HAP-1 (cell line): Measurements from ENCODE around the gene RAD51B.
A peak's percentile ranks its signal among the peaks of the same experiment; 100 is the strongest.

Experiments used
- DNase-seq, 2 experiments: peaks; one replicate each; pipeline ENCODE4 v3.0.0-alpha.2; 2016 to 2020; ENCODE audit warnings: low spot score in 2 of 2
- H3K27me3 ChIP-seq: fragments of 250-450 bp; sonication (Bioruptor Pico); 2 replicates; pipeline ENCODE4 v1.5.1; 2020; ENCODE audit warnings: low read depth, mild to moderate bottlenecking, moderate library complexity
- H3K36me3 ChIP-seq: fragments of 250-450 bp; sonication (Bioruptor Pico); replicated peaks from 2 replicates; pipeline ENCODE4 v1.5.1; 2020; ENCODE audit warnings: mild to moderate bottlenecking
- H3K4me1 ChIP-seq: fragments of 250-450 bp; sonication (Bioruptor Pico); 2 replicates; pipeline ENCODE4 v1.5.1; 2020; ENCODE audit warnings: mild to moderate bottlenecking
- H3K4me3 ChIP-seq: fragments of 250-450 bp; sonication (Bioruptor Pico); 2 replicates; pipeline ENCODE4 v1.5.1; 2020; ENCODE audit warnings: mild to moderate bottlenecking, moderate library complexity
- H3K9me3 ChIP-seq: fragments of 250-450 bp; sonication (Bioruptor Pico); 2 replicates; pipeline ENCODE4 v1.5.1; 2020; ENCODE audit warnings: mild to moderate bottlenecking, moderate library complexity
- in situ Hi-C: fragments of 300-500 bp; cut with MboI; formaldehyde crosslinking; loops from 3 replicates; pipeline ENCODE4 v1.14.3; 2020; ENCODE audit warnings: low sequenced_read_pairs, inconsistent platforms, mixed read lengths

Gene RAD51B

GRCh38 chr14:68538639-68539038 is 719.1 kb downstream of the RAD51B start:
- H3K4me3 ChIP-seq, result no peak overlapping the region
- no peak for DNase-seq
- H3K9me3 ChIP-seq, result no peaks in the 10 kb centered on the region
- no peaks in the 10 kb centered on the region for H3K4me1 ChIP-seq
- in situ Hi-C loops, result no loop called here
- no peaks in the 10 kb centered on the region for H3K27me3 ChIP-seq
- no peaks in the 10 kb centered on the region for H3K36me3 ChIP-seq

DNA sequence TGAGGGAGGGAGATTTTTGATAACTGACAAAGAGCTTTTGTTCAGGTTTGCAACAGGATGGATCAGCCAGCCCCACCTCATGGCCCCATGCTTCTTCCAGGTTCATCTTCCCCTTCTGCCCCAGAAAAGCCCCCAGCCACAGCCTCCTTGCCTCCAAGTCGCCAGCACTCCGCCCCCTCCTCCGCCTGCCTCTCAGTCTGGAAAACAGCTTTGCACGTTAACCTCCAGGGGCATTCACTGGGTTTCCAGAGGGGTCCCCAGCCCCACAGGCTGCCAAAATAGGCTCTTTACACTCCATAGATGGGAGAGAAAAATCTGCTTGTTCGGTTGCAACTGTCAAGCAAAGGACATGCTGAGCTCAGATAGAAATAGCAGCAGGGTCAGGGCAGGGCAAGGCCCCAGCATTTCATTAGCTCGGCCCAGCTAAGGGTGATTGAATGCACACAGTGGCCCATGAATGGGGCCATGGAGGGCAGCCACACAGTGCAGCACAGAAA is 719.7 kb downstream of the RAD51B start:
- Histone ChIP-seq H3K4me3 (no peak overlapping the region), H3K36me3 (no peaks in the 10 kb centered on the region), H3K4me1 (no peaks in the 10 kb centered on the region), H3K27me3 (no peaks in the 10 kb centered on the region), H3K9me3 (no peaks in the 10 kb centered on the region)
- no peak for DNase-seq
- in situ Hi-C loops, result no loop called here

GRCh38 chr14:68539789-68540188 is 720.2 kb downstream of the RAD51B start:
- in situ Hi-C loops, result no loop called here

GRCh38 chr14:68541178-68541896 is 721.8 kb downstream of the RAD51B start:
- H3K9me3 ChIP-seq, result no peaks in the 10 kb centered on the region
- in situ Hi-C loops, result no loop called here
- DNase-seq, result no peak
- H3K4me1 ChIP-seq, result no peaks in the 10 kb centered on the region
- H3K36me3 ChIP-seq, result no peaks in the 10 kb centered on the region
- no peaks in the 10 kb centered on the region for H3K27me3 ChIP-seq
- H3K4me3 ChIP-seq, result no peak overlapping the region

More at GRCh38 chr14:68539789-68540188, 720.2 kb downstream of the RAD51B start:
- Histone ChIP-seq H3K9me3 (no peaks in the 10 kb centered on the region), H3K27me3 (no peaks in the 10 kb centered on the region), H3K36me3 (no peaks in the 10 kb centered on the region), H3K4me1 (no peaks in the 10 kb centered on the region), H3K4me3 (no peak overlapping the region)
- DNase-seq, result no peak

DNA sequence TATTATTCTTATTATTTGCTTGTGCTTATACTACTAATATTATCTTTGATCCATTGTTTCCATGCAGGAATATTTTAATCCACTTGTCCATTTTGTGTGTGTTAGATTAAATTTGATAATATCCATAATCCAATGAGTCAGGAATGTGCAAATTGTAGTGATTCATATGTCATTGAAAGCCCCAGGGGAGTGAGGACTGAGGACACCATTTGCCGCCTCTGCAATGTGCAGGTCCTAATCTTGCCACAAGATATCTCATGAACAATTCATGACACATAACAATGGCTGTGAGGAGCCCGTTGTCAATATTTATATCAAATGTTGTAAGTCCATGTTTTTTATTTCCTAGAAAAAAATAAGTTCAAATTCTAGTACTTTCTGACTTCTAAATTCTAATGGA is 722.8 kb downstream of the RAD51B start:
- in situ Hi-C loops, result no loop called here
- no peak for DNase-seq
- no peaks in the 10 kb centered on the region for H3K9me3 ChIP-seq
- H3K36me3 ChIP-seq, result no peaks in the 10 kb centered on the region
- H3K4me3 ChIP-seq, result no peak overlapping the region
- no peaks in the 10 kb centered on the region for H3K4me1 ChIP-seq
- H3K27me3 ChIP-seq, result no peaks in the 10 kb centered on the region

DNA sequence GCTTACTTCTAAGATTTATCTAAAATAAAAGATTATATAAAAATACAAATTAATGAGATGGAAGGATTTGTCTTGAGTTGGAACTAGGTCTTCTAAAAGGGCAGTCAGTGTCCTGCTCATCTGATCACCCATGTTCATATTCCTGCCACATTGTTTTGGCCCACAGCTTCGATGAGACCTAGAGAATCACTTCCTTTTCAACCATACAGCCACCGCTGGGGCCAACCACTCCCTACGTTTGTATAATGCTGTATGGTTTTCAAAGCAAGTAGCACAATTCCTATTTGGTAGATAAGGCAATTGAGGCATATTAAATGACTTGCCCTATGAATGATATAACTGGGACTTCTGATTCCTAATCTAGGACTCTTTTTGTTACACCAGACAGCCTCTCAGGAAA is 723.9 kb downstream of the RAD51B start:
- no peak for DNase-seq
- no peaks in the 10 kb centered on the region for H3K27me3 ChIP-seq
- H3K9me3 ChIP-seq, result no peaks in the 10 kb centered on the region
- in situ Hi-C loops, result no loop called here
- H3K36me3 ChIP-seq, result no peaks in the 10 kb centered on the region
- no peak overlapping the region for H3K4me3 ChIP-seq
- H3K4me1 ChIP-seq, result peaks cover 9% of the 10 kb centered on the region

DNA sequence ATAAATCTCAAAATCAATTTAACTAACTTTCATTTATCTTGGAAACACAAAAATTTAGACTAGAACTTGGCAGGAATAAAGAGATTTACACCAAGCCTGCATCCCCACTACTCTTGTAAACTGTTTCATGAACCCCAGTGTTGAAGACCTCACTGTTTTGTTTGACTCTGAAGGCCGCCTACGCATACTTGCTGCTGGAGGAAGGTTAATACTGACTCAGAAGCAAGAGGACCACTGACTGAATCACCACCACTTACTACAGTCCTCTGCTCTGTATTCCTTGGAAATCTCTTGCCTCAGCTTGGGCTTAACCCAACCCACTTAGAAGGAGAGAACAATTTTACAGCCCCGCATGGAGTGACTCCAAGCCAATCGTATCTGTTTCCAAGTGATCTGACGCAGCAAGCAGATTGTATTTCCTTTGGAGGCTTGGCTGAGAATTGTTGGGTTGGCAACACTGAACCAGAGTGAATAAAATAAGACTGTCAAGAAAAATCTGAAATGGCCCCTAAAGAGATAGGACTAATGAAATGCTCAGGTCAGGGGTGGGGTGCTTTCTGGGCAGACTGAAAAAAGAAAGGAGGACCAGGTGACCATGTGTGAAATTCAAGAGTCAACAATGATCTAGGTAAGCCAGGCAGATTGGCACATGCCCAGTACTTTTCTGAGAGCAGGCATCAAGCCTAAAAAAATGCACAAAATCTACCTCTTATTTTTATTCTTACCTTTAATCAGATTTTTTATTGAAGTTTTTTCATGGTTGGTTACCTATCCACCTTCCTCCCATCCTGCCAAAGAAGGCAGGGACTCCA is 724.7 kb downstream of the RAD51B start:
- in situ Hi-C loops, result no loop called here
- Histone ChIP-seq H3K4me3 (no peak overlapping the region), H3K27me3 (no peaks in the 10 kb centered on the region), H3K36me3 (no peaks in the 10 kb centered on the region), H3K4me1 (peaks cover 15% of the 10 kb centered on the region), H3K9me3 (no peaks in the 10 kb centered on the region)
- DNase-seq, result no peak

GRCh38 chr14:68546839-68547238 is 727.3 kb downstream of the RAD51B start:
- in situ Hi-C loops, result no loop called here
- Histone ChIP-seq H3K36me3 (no peaks in the 10 kb centered on the region), H3K4me3 (no peak overlapping the region), H3K4me1 (peaks cover 22% of the 10 kb centered on the region), H3K27me3 (no peaks in the 10 kb centered on the region), H3K9me3 (no peaks in the 10 kb centered on the region)
- DNase-seq, result no peak

- DNase-seq, result no peak
- Histone ChIP-seq H3K4me3 (no peak overlapping the region), H3K9me3 (no peaks in the 10 kb centered on the region), H3K4me1 (peaks cover 22% of the 10 kb centered on the region), H3K36me3 (no peaks in the 10 kb centered on the region), H3K27me3 (no peaks in the 10 kb centered on the region)
- in situ Hi-C loops, result no loop called here
These were observed 728.0 kb downstream of the RAD51B start for GRCh38 chr14:68547305-68548193.

GRCh38 chr14:68548194-68549076 is 728.9 kb downstream of the RAD51B start:
- peak; percentile 77 to 87 for DNase-seq
- H3K27me3 ChIP-seq, result no peaks in the 10 kb centered on the region
- in situ Hi-C loops, result no loop called here
- H3K4me3 ChIP-seq, result no peak overlapping the region
- no peaks in the 10 kb centered on the region for H3K36me3 ChIP-seq
- peaks cover 22% of the 10 kb centered on the region for H3K4me1 ChIP-seq
- H3K9me3 ChIP-seq, result no peaks in the 10 kb centered on the region

DNA sequence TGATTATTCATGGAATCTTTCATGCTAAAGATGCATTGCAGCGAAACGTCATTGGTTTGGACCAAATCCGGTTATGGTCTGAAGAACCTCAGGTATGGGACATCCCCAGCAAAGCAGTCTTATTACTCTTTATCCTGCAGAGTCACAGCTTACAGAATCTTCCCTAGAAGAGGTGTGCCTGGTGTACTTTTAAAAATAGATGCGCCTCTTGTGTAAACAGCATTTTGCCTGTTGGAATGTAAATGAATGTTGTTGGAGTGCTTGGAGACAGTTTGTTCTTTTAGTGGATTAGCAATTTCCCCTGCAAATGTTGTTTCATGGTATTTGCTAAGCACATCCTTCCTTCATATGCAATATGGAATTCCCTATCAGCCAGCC is 730.7 kb downstream of the RAD51B start:
- no peaks in the 10 kb centered on the region for H3K27me3 ChIP-seq
- no peaks in the 10 kb centered on the region for H3K36me3 ChIP-seq
- no peaks in the 10 kb centered on the region for H3K9me3 ChIP-seq
- DNase-seq, result no peak
- H3K4me1 ChIP-seq, result peaks cover 22% of the 10 kb centered on the region
- H3K4me3 ChIP-seq, result no peak overlapping the region
- in situ Hi-C loops, result no loop called here

GRCh38 chr14:68551045-68551683 is 731.6 kb downstream of the RAD51B start:
- in situ Hi-C loops, result no loop called here
- H3K4me1 ChIP-seq, result peaks cover 22% of the 10 kb centered on the region
- no peak overlapping the region for H3K4me3 ChIP-seq
- no peaks in the 10 kb centered on the region for H3K36me3 ChIP-seq
- H3K27me3 ChIP-seq, result no peaks in the 10 kb centered on the region
- no peaks in the 10 kb centered on the region for H3K9me3 ChIP-seq
- DNase-seq, result no peak
